HCEC 1CT (cell line): ENCODE measurements around the gene SAMD1.

Source experiments
- DNase-seq: peaks from one replicate; pipeline ENCODE4 v3.0.0-alpha.2; 2017

Gene SAMD1

GRCh38 chr19:14112809-14113385 is 22.3 kb upstream of the SAMD1 start:
- no peak for DNase-seq

GRCh38 chr19:14112051-14112808 is 21.7 kb upstream of the SAMD1 start:
- DNase-seq = no peak

GRCh38 chr19:14111486-14111885 is 20.9 kb upstream of the SAMD1 start:
- DNase-seq = no peak

GRCh38 chr19:14110650-14111049 is 20.1 kb upstream of the SAMD1 start:
- no peak for DNase-seq

- DNase-seq = no peak
Observed at GRCh38 chr19:14107581-14108461, 17.3 kb upstream of the SAMD1 start.

GRCh38 chr19:14106840-14107239 is 16.3 kb upstream of the SAMD1 start:
- DNase-seq = no peak

GRCh38 chr19:14105680-14106079 is 15.1 kb upstream of the SAMD1 start:
- DNase-seq = no peak

- DNase-seq = no peak
Observed at GRCh38 chr19:14103310-14103709, 12.8 kb upstream of the SAMD1 start.

GRCh38 chr19:14102756-14103155 is 12.2 kb upstream of the SAMD1 start:
- no peak for DNase-seq

GRCh38 chr19:14102102-14102696 is 11.6 kb upstream of the SAMD1 start:
- DNase-seq = no peak

GRCh38 chr19:14101003-14101545 is 10.5 kb upstream of the SAMD1 start:
- no peak for DNase-seq

- no peak for DNase-seq
Observed at GRCh38 chr19:14097532-14098151, 7.1 kb upstream of the SAMD1 start.

- no peak for DNase-seq
Observed at GRCh38 chr19:14096272-14096992, 5.9 kb upstream of the SAMD1 start.

GRCh38 chr19:14094854-14095253 is 4.3 kb upstream of the SAMD1 start:
- DNase-seq = no peak

- DNase-seq = no peak
Observed at GRCh38 chr19:14093117-14093823, 2.7 kb upstream of the SAMD1 start.

- DNase-seq = no peak
Observed at GRCh38 chr19:14091813-14092462, 1.4 kb upstream of the SAMD1 start.

- DNase-seq = peak; percentile 67
Observed at GRCh38 chr19:14091081-14091812, 696 bp upstream of the SAMD1 start.

- peak; percentile 72 for DNase-seq
Observed at GRCh38 chr19:14089662-14090508, 666 bp downstream of the SAMD1 start.

- no peak for DNase-seq
Observed at GRCh38 chr19:14089412-14089661, 1.2 kb downstream of the SAMD1 start.
